Gastrocnemius medialis (tissue), 4 donors: ENCODE results near the gene PDCL3. TPM values are rescaled to one million over a fixed set of nuclear protein-coding genes. Genes with fewer than 3 reads are reported as not detected.

Experiments used
- ATAC-seq, 2 donors: fragments of 150-250 bp; one replicate each; pipeline ENCODE4 v1.9.1; 2016
- DNase-seq, 2 donors: peaks; one replicate each; pipeline ENCODE4 v3.0.0-alpha.2; 2019
- H3K27ac ChIP-seq, 4 donors: fragments of 200-600 bp; sonication (generic); 1 replicate in 1 of 4; 2 replicates in 3 of 4; pipeline ENCODE4 v1.5.1; 2016 to 2018; ENCODE audit warnings: mild to moderate bottlenecking in 2 of 4, moderate library complexity in 1 of 4
- H3K27me3 ChIP-seq, 3 donors: fragments of 200-600 bp; sonication (generic) in 2 of 3; 1 replicate in 1 of 3; 2 replicates in 2 of 3; pipeline versions ENCODE4 v1.5.1 to v1.6.0; 2016 to 2019; ENCODE audit warnings: mild to moderate bottlenecking in 1 of 3, moderate library complexity in 1 of 3
- H3K36me3 ChIP-seq, 2 donors: fragments of 200-600 bp; sonication (generic) in 1 of 2; one replicate each; pipeline ENCODE4 v1.5.1; 2017 to 2018
- H3K4me1 ChIP-seq, 2 donors: fragments of 200-600 bp; sonication (generic) in 1 of 2; one replicate each; pipeline ENCODE4 v1.5.1; 2016 to 2017; ENCODE audit warnings: mild to moderate bottlenecking in 2 of 2
- H3K4me3 ChIP-seq, 4 donors: fragments of 200-600 bp; sonication (generic) in 3 of 4; 1 replicate in 1 of 4; 2 replicates in 3 of 4; pipeline ENCODE4 v1.5.1; 2016 to 2019; ENCODE audit warnings: mild to moderate bottlenecking in 2 of 4
- H3K9me3 ChIP-seq, 3 donors: fragments of 200-600 bp; sonication (generic) in 2 of 3; 1 replicate in 1 of 3; 2 replicates in 2 of 3; pipeline ENCODE4 v1.5.1; 2016 to 2019
- CTCF ChIP-seq, 5 experiments: fragments of 450-650 bp in 3 of 5; fragments of 200-600 bp in 2 of 5; sonication (generic) in 2 of 5; IDR thresholded peaks in 4 of 5; conservative IDR thresholded peaks in 1 of 5; 1 replicate in 4 of 5; 2 replicates in 1 of 5; pipeline ENCODE4 v1.5.1; 2016 to 2019; ENCODE audit warnings: antibody characterized with exemption in 5 of 5, mild to moderate bottlenecking in 3 of 5, moderate library complexity in 3 of 5
- POLR2A ChIP-seq, 2 donors: fragments of 450-650 bp; IDR thresholded peaks; one replicate each; pipeline ENCODE4 v1.6.1; 2017; ENCODE audit warnings: antibody characterized with exemption in 2 of 2, mild to moderate bottlenecking in 2 of 2, moderate library complexity in 2 of 2
- in situ Hi-C, 4 donors: fragments of 200-750 bp; cut with MboI; loops; one replicate each; pipeline versions ENCODE4 v1.15.0 to v1.8.0; 2017; ENCODE audit warnings: low sequenced_read_pairs in 4 of 4
- intact Hi-C: fragments of 100-400 bp; cut with DNase I; formaldehyde crosslinking; loops from one replicate; pipeline ENCODE4 v1.15.1; 2023; ENCODE audit warnings: low total_unique reads
- total RNA-seq, 4 donors: library from RNA; depleted of rRNA; stranded (reverse); fragments of >200 nt; gene quantifications; one replicate each; pipeline versions ENCODE4 v1.1.0 to v1.2.3, GENCODE V29; 2016

Gene PDCL3
- total RNA-seq, 4 donors from 2014 or later: 16.6 to 37.3 (median 27.8) TPM

- Histone ChIP-seq H3K36me3 (no peaks in the 10 kb centered on the region), H3K27ac (peak overlapping the region; percentile 94 to 97 (median 95)), H3K9me3 (no peaks in the 10 kb centered on the region), H3K4me1 (peaks cover 0 to 24% of the 10 kb centered on the region in 2 donors), H3K4me3 (no peak overlapping the region), H3K27me3 (no peaks in the 10 kb centered on the region)
- no peak for ATAC-seq
- intact Hi-C loops (loop anchor here (5.0 kb wide), 2 partner anchors 134 to 251 kb away; no protein-coding TSS in a partner anchor), in situ Hi-C loops (loop anchor here in 1 of 4 donors (25.0 kb wide), 1 partner anchor 1374 kb away; the partner anchor contains the start of genes MITD1 and MRPL30)
- TF ChIP-seq CTCF (IDR thresholded peaks at IDR 0.05 in 4 of 5, conservative IDR thresholded peaks at IDR 0.05 in 1 of 5) (no peak), POLR2A (IDR thresholded peaks at IDR 0.05) (no peak)
- DNase-seq: no peak
These were observed 1.6 kb upstream of the PDCL3 start for GRCh38 chr2:100561191-100561590.

GRCh38 chr2:100563407-100564247, 834 bp downstream of the PDCL3 start:
- intact Hi-C loops (loop anchor here (2.0 to 5.0 kb wide), 3 partner anchors 136 to 1227 kb away; partner anchors contain the start of genes EIF5B and TXNDC9), in situ Hi-C loops (loop anchor here in 1 of 4 donors (25.0 kb wide), 1 partner anchor 1376 kb away; the partner anchor contains the start of genes MITD1 and MRPL30)
- DNase-seq (no peak), ATAC-seq (no peak)
- Histone ChIP-seq H3K27me3 (no peaks in the 10 kb centered on the region), H3K9me3 (no peaks in the 10 kb centered on the region), H3K4me3 (peak overlapping the region; percentile 66 to 94 (median 80)), H3K36me3 (peaks cover 0 to 18% of the 10 kb centered on the region in 2 donors), H3K27ac (peak overlapping the region; percentile 94 to 97 (median 95)), H3K4me1 (peaks cover 0 to 24% of the 10 kb centered on the region in 2 donors)
- TF ChIP-seq CTCF (IDR thresholded peaks at IDR 0.05 in 4 of 5, conservative IDR thresholded peaks at IDR 0.05 in 1 of 5) (no peak), POLR2A (IDR thresholded peaks at IDR 0.05) (no peak)

GRCh38 chr2:100568989-100569388, 6.2 kb downstream of the PDCL3 start:
- no peaks in the 10 kb centered on the region for H3K27me3 ChIP-seq
- H3K27ac ChIP-seq: no peak overlapping the region
- TF ChIP-seq CTCF (IDR thresholded peaks at IDR 0.05 in 4 of 5, conservative IDR thresholded peaks at IDR 0.05 in 1 of 5): no peak
- ATAC-seq (no peak), DNase-seq (no peak)
- intact Hi-C loops (no loop called here), in situ Hi-C loops (loop anchor here in 1 of 4 donors (25.0 kb wide), 1 partner anchor 1382 kb away; the partner anchor contains the start of genes MITD1 and MRPL30)
- peaks cover 0 to 69% of the 10 kb centered on the region in 2 donors for H3K36me3 ChIP-seq
- H3K4me1 ChIP-seq: peaks cover 0 to 2% of the 10 kb centered on the region in 2 donors
- no peak overlapping the region for H3K4me3 ChIP-seq
- H3K9me3 ChIP-seq: no peaks in the 10 kb centered on the region

GRCh38 chr2:100571668-100572067, 8.9 kb downstream of the PDCL3 start:
- in situ Hi-C loops: loop anchor here in 1 of 4 donors (25.0 kb wide), 1 partner anchor 1384 kb away; the partner anchor contains the start of genes MITD1 and MRPL30
- intact Hi-C loops: no loop called here
- ATAC-seq: no peak

More at GRCh38 chr2:100571668-100572067, 8.9 kb downstream of the PDCL3 start:
- DNase-seq: no peak
- H3K36me3 ChIP-seq: peaks cover 0 to 71% of the 10 kb centered on the region in 2 donors
- H3K4me1 ChIP-seq: no peaks in the 10 kb centered on the region
- H3K4me3 ChIP-seq: no peak overlapping the region
- TF ChIP-seq CTCF (IDR thresholded peaks at IDR 0.05 in 4 of 5, conservative IDR thresholded peaks at IDR 0.05 in 1 of 5) (no peak), POLR2A (IDR thresholded peaks at IDR 0.05) (no peak)
- no peaks in the 10 kb centered on the region for H3K9me3 ChIP-seq
- H3K27me3 ChIP-seq: no peaks in the 10 kb centered on the region
- H3K27ac ChIP-seq: no peak overlapping the region
